Adrenal gland (tissue), 12 donors: Measurements from ENCODE around the gene TTLL12. TPM values are rescaled to one million over a fixed set of nuclear protein-coding genes. Genes with fewer than 3 reads are reported as not detected.

Source experiments
- DNase-seq, 7 donors: peaks; one replicate each; pipeline ENCODE4 v3.0.0-alpha.2; 2019 to 2020
- H3K27ac ChIP-seq, 5 donors: fragments of 200-600 bp; sonication (generic) in 4 of 5; 1 replicate in 3 of 5; 2 replicates in 2 of 5; pipeline versions ENCODE4 v1.5.1 to v1.8.0; 2016 to 2020; ENCODE audit warnings: mild to moderate bottlenecking in 1 of 5
- H3K27me3 ChIP-seq: fragments of 200-600 bp; 2 replicates; pipeline ENCODE4 v1.8.0; 2021
- H3K36me3 ChIP-seq, 2 donors: fragments of 200-600 bp; replicated peaks in 1 of 2; 1 replicate in 1 of 2; 2 replicates in 1 of 2; pipeline versions ENCODE4 v1.5.1 to v1.8.0; 2018 to 2022
- H3K4me1 ChIP-seq, 2 donors: fragments of 200-600 bp; replicated peaks in 1 of 2; 1 replicate in 1 of 2; 2 replicates in 1 of 2; pipeline versions ENCODE4 v1.5.1 to v1.8.0; 2018 to 2021
- H3K4me3 ChIP-seq, 4 donors: fragments of 200-600 bp; sonication (generic) in 3 of 4; one replicate each; pipeline ENCODE4 v1.5.1; 2016 to 2018
- H3K9me3 ChIP-seq, 3 donors: fragments of 200-600 bp; sonication (generic) in 1 of 3; replicated peaks in 1 of 3; 1 replicate in 2 of 3; 2 replicates in 1 of 3; pipeline versions ENCODE4 v1.5.1 to v1.8.0; 2016 to 2021
- POLR2A ChIP-seq, 2 donors: fragments of 450-650 bp; IDR thresholded peaks; one replicate each; pipeline ENCODE4 v1.6.1; 2017; ENCODE audit warnings: antibody characterized with exemption in 2 of 2, mild to moderate bottlenecking in 2 of 2, moderate library complexity in 1 of 2
- WGBS, 4 donors: extraction: QIAGEN DNeasy Blood & Tissue Kit in 2 of 4; methylation state at CpG; one replicate each; pipeline versions ENCODE4 v1.1.5 to v1.1.7; 2013 to 2017; 5-methylcytosine and 5-hydroxymethylcytosine counted together
- intact Hi-C, 2 donors: fragments of 100-400 bp; cut with DNase I; formaldehyde crosslinking; loops; one replicate each; pipeline versions ENCODE4 v1.14.1 to v1.15.0; 2022 to 2023
- polyA plus RNA-seq, 3 donors: library from polyadenylated mRNA; stranded (reverse); fragments of 200-250 nt in 2 of 3; fragments of 350-450 nt in 1 of 3; fragmentation: Illumina TruSeq in 1 of 3; extraction: RNeasy Lipid Tissue Mini Kit (QIAGEN cat#74804) in 1 of 3; gene quantifications; one replicate each; pipeline ENCODE4 v1.2.3, GENCODE V29; 2013 to 2014
- total RNA-seq, 9 donors: library from RNA; depleted of rRNA in 4 of 9; stranded (reverse); fragments of >200 nt in 4 of 9; fragments of 120-200 nt in 1 of 9; fragmentation: NEBNext Ultra II Directional in 1 of 9; extraction: Animal tissue kit (Norgen Biotek cat#: 25700) in 1 of 9; gene quantifications; one replicate each; pipeline versions ENCODE4 v1.1.0 to v1.2.4, GENCODE V29; 2013 to 2023
- TF ChIP-seq, protein P1 (sequence below), 6 experiments: fragments of 450-650 bp in 4 of 6; fragments of 200-600 bp in 2 of 6; sonication (generic) in 1 of 6; IDR thresholded peaks; 1 replicate in 5 of 6; 2 replicates in 1 of 6; pipeline versions ENCODE4 v1.5.1 to v1.8.0; 2016 to 2021; ENCODE audit warnings: antibody characterized with exemption in 6 of 6, mild to moderate bottlenecking in 2 of 6, moderate library complexity in 1 of 6
- donor health status: healthy with polysubstance abuse.
- donor health status: Bipolar disorder and iron deficiency.
- donor health status: DM: yes; HTN: yes; CAD: no.
- donor health status: DM: no; HTN: no; CAD: no.
- donor health status: DM: no; HTN: no; CAD: no.
- donor health status: DM: yes; HTN: yes; CAD: no.

The TTLL12 gene
- total and polyA plus RNA-seq, 12 donors, result 22.6 to 85.2 (median 59.2) TPM

DNA sequence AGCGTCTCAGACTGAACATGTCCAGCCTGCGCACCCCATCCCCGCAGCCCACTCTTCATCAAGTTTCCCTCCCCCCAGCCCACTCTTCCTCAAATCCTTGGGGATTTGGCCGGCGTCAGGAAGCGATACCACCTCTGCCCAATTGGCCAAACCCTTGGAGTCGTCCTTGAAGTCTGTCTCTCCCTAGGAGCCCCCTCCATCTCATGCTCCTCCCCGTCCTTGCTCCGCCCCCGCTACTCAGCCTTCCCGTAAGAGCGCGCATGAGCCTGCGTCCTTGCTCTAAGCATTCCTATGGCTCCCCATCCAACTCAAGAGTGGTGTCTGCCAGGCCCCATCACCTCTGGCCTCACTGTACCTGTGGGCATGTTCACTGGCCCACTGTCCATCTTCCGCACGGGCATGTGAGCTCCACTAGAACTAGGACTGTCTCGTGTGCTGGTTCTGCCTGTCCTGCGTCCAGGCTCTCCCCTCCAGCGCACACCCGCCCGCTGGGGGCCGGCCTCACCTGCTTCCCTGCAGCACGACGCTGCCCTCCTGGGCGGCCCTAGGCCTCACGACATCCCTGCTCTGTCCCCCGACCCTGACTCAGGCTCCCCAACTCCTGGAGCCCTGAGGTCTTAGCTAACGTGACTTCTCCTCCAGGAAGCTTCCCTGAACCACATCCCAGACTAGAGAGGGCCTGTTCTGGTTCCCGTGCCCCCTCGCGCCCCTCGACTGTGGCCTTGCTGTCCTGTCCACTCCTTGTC lies 30.5 kb upstream of the TTLL12 start:
- Histone ChIP-seq H3K36me3 (no peaks in the 10 kb centered on the region), H3K27ac (no peak overlapping the region), H3K9me3 (no peaks in the 10 kb centered on the region), H3K27me3 (no peaks in the 10 kb centered on the region), H3K4me3 (no peak overlapping the region), H3K4me1 (peaks cover 6 to 7% of the 10 kb centered on the region in 2 donors)
- no peak for DNase-seq
- intact Hi-C loops, result no loop called here
- TF ChIP-seq POLR2A (IDR thresholded peaks at IDR 0.05), result no peak
- TF ChIP-seq, protein P1, sequence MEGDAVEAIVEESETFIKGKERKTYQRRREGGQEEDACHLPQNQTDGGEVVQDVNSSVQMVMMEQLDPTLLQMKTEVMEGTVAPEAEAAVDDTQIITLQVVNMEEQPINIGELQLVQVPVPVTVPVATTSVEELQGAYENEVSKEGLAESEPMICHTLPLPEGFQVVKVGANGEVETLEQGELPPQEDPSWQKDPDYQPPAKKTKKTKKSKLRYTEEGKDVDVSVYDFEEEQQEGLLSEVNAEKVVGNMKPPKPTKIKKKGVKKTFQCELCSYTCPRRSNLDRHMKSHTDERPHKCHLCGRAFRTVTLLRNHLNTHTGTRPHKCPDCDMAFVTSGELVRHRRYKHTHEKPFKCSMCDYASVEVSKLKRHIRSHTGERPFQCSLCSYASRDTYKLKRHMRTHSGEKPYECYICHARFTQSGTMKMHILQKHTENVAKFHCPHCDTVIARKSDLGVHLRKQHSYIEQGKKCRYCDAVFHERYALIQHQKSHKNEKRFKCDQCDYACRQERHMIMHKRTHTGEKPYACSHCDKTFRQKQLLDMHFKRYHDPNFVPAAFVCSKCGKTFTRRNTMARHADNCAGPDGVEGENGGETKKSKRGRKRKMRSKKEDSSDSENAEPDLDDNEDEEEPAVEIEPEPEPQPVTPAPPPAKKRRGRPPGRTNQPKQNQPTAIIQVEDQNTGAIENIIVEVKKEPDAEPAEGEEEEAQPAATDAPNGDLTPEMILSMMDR (IDR thresholded peaks at IDR 0.05), result no peak
- WGBS, 4 donors, result 81 to 90% (median 89%) methylated on average over 26 to 32 of the region's 32 CpGs

DNA sequence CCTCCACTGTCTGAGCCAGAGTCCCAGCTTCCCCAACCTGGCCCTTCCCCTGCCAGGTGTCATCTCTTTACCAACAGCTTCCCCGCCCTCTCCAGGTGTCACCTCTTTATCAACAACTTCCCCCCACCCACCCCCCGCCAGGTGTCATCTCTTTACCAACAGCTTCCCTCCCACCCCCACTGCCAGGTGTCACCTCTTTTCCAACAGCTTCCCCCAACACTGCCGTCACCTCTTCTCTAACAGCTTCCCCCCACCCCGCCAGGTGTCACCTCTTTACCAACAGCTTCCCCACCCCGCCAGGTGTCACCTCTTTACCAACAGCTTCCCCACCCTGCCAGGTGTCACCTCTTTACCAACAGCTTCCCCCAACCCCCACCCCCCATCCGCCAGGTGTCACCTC lies 29.8 kb upstream of the TTLL12 start:
- Histone ChIP-seq H3K27me3 (no peaks in the 10 kb centered on the region), H3K36me3 (no peaks in the 10 kb centered on the region), H3K27ac (no peak overlapping the region), H3K4me1 (no peaks in the 10 kb centered on the region), H3K9me3 (no peaks in the 10 kb centered on the region), H3K4me3 (no peak overlapping the region)
- TF ChIP-seq POLR2A (IDR thresholded peaks at IDR 0.05), result no peak
- TF ChIP-seq, protein P1 (IDR thresholded peaks at IDR 0.05), result no peak
- WGBS, 4 donors, result 79 to 99% (median 94%) methylated on average over 6 of the region's 6 CpGs
- DNase-seq, result no peak
- intact Hi-C loops, result no loop called here

DNA sequence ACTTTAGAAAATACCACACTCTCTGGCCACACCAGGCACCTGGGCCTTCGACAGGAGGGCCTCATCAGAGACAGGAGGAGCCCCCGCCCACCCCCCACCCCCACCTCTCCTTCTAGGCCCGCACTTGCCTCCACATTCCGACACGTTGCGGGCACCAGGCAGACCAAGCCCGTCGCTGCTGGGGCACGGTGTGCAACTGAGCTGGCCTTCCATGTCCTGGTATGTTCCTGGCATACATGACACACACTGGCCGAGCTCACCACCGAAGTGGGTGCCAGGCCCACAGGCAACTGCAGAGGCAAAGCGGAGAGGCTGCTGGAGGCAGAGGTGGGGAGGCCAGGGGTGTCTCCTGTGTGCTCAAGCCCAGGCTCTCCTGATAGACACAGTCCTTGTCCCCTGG lies 27.0 kb upstream of the TTLL12 start:
- Histone ChIP-seq H3K27ac (no peak overlapping the region), H3K36me3 (no peaks in the 10 kb centered on the region), H3K27me3 (no peaks in the 10 kb centered on the region), H3K4me3 (no peak overlapping the region), H3K4me1 (no peaks in the 10 kb centered on the region), H3K9me3 (no peaks in the 10 kb centered on the region)
- no peak for DNase-seq
- WGBS, 4 donors, result 80 to 95% (median 87%) methylated on average over 1 to 12 of the region's 12 CpGs
- TF ChIP-seq, protein P1 (IDR thresholded peaks at IDR 0.05), result no peak
- TF ChIP-seq POLR2A (IDR thresholded peaks at IDR 0.05), result no peak
- intact Hi-C loops, result no loop called here

DNA sequence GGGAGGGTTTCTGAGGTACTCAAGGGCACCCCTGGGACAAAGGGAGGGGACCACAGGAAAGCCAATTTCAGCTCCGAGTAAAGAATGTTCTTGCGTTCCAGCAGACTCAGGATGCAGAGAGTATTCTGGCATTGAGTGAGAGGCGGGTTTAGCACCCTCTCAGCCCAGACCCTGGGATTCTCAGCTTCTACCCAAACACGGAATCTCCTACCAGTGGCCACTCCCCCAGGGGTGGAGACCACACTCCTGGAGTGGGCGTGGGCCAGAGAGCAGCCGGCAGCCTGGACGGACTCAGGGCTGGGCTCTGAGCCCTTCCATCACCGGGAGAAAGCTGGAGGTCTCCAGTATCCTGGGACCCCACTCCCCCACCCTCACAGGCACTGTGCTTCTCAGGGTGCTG lies 26.1 kb upstream of the TTLL12 start:
- H3K4me1 ChIP-seq, result no peaks in the 10 kb centered on the region
- H3K9me3 ChIP-seq, result no peaks in the 10 kb centered on the region
- H3K36me3 ChIP-seq, result no peaks in the 10 kb centered on the region
- TF ChIP-seq, protein P1 (IDR thresholded peaks at IDR 0.05), result no peak
- no peak for TF ChIP-seq POLR2A (IDR thresholded peaks at IDR 0.05)
- no peak overlapping the region for H3K27ac ChIP-seq
- no peak for DNase-seq
- WGBS, 4 donors, result 60 to 77% (median 68%) methylated on average over 3 to 8 of the region's 8 CpGs
- intact Hi-C loops, result no loop called here
- H3K27me3 ChIP-seq, result no peaks in the 10 kb centered on the region
- H3K4me3 ChIP-seq, result no peak overlapping the region
